ENCODE results near the gene DYTN. TPM values are rescaled to one million over a fixed set of nuclear protein-coding genes. Genes with fewer than 3 reads are reported as not detected.

DYTN gene
- polyA plus RNA-seq, 1 donor from 2014 or later: not detected

DNA sequence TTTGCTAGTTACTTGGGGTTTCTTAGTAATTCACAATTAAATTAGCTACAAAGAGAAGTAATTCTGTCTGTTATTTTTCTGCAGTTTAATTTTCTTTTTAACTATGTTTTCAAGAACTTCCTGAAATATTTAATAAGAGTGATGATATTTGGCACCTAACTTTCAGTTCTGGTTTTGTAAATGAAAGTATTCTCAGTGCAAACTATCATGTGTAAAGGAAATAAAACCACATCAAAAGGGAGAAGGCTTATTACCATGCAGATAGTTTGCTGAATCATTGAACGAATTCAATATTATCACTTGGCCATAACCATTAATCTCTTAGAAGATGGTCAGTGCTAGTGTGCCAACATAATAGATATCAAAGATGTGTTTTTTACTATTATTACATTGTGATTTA, 29.2 kb downstream of the DYTN start:
- Histone ChIP-seq H3F3A (ENCODE audit: insufficient read depth, low read length, poor library complexity, severe bottlenecking) (no peaks in the 10 kb centered on the region), H3K27me3 (ENCODE audit: insufficient read depth, low read depth, low read length) (no peaks in the 10 kb centered on the region), H3K4me3 (ENCODE audit: low read length) (no peak overlapping the region), H3K27ac (ENCODE audit: low read length) (no peak overlapping the region), H2AFZ (ENCODE audit: low read depth, low read length) (no peak overlapping the region), H3K9ac (ENCODE audit: low read length) (no peak overlapping the region), H3K36me3 (ENCODE audit: insufficient read depth, low read length) (no peaks in the 10 kb centered on the region), H4K20me1 (ENCODE audit: insufficient read depth) (no peaks in the 10 kb centered on the region), H3K9me3 (ENCODE audit: low read length) (no peaks in the 10 kb centered on the region), H3K79me2 (replicated peaks; ENCODE audit: insufficient read depth, low read length) (no peaks in the 10 kb centered on the region), H3K4me2 (ENCODE audit: low read length) (no peak overlapping the region), H3K9me2 (ENCODE audit: insufficient read depth, low read length) (no peaks in the 10 kb centered on the region)
- TF ChIP-seq RAD21 (conservative IDR thresholded peaks at IDR 0.05): no peak
- TF ChIP-seq, protein P1, sequence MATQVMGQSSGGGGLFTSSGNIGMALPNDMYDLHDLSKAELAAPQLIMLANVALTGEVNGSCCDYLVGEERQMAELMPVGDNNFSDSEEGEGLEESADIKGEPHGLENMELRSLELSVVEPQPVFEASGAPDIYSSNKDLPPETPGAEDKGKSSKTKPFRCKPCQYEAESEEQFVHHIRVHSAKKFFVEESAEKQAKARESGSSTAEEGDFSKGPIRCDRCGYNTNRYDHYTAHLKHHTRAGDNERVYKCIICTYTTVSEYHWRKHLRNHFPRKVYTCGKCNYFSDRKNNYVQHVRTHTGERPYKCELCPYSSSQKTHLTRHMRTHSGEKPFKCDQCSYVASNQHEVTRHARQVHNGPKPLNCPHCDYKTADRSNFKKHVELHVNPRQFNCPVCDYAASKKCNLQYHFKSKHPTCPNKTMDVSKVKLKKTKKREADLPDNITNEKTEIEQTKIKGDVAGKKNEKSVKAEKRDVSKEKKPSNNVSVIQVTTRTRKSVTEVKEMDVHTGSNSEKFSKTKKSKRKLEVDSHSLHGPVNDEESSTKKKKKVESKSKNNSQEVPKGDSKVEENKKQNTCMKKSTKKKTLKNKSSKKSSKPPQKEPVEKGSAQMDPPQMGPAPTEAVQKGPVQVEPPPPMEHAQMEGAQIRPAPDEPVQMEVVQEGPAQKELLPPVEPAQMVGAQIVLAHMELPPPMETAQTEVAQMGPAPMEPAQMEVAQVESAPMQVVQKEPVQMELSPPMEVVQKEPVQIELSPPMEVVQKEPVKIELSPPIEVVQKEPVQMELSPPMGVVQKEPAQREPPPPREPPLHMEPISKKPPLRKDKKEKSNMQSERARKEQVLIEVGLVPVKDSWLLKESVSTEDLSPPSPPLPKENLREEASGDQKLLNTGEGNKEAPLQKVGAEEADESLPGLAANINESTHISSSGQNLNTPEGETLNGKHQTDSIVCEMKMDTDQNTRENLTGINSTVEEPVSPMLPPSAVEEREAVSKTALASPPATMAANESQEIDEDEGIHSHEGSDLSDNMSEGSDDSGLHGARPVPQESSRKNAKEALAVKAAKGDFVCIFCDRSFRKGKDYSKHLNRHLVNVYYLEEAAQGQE (IDR thresholded peaks at IDR 0.05; ENCODE audit: borderline replicate concordance): no peak
- no peak for TF ChIP-seq EZH2 (IDR thresholded peaks at IDR 0.05; ENCODE audit: borderline replicate concordance, insufficient read depth, low read length, poor library complexity, severe bottlenecking)
- TF ChIP-seq MXI1 (conservative IDR thresholded peaks at IDR 0.05; ENCODE audit: poor library complexity, severe bottlenecking): no peak
- TF ChIP-seq POLR2AphosphoS5 (IDR thresholded peaks at IDR 0.05): no peak
- TF ChIP-seq TAF1 (IDR thresholded peaks at IDR 0.05; ENCODE audit: low read depth): no peak
- TF ChIP-seq, protein P2, sequence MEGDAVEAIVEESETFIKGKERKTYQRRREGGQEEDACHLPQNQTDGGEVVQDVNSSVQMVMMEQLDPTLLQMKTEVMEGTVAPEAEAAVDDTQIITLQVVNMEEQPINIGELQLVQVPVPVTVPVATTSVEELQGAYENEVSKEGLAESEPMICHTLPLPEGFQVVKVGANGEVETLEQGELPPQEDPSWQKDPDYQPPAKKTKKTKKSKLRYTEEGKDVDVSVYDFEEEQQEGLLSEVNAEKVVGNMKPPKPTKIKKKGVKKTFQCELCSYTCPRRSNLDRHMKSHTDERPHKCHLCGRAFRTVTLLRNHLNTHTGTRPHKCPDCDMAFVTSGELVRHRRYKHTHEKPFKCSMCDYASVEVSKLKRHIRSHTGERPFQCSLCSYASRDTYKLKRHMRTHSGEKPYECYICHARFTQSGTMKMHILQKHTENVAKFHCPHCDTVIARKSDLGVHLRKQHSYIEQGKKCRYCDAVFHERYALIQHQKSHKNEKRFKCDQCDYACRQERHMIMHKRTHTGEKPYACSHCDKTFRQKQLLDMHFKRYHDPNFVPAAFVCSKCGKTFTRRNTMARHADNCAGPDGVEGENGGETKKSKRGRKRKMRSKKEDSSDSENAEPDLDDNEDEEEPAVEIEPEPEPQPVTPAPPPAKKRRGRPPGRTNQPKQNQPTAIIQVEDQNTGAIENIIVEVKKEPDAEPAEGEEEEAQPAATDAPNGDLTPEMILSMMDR (IDR thresholded peaks at IDR 0.05; ENCODE audit: poor library complexity, severe bottlenecking): no peak
- TF ChIP-seq SMC3 (conservative IDR thresholded peaks at IDR 0.05; ENCODE audit: poor library complexity): no peak
- no peak for TF ChIP-seq EP300 (conservative IDR thresholded peaks at IDR 0.05; ENCODE audit: poor library complexity, severe bottlenecking)

DNA sequence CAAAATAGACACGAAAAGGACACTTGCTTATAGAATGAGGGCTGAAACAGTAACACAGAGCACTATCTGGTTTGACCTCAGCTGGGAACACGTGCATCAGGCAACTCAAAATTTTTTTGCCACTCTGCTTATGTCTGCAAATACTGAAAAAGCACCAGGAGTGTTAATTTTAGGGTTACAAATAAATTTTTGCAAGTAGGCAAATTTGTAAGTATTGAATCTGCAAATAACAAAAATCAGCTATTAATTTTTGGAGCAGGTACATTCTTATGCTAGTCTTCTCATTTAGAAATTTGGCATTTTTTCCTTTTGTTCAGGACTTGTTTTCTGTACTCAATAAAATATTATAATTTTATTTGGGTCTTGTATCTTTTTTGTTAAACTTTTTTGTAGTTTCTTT, 29.7 kb downstream of the DYTN start:
- Histone ChIP-seq H3K9ac (ENCODE audit: low read length) (no peak overlapping the region), H3K9me2 (ENCODE audit: insufficient read depth, low read length) (no peaks in the 10 kb centered on the region), H2AFZ (ENCODE audit: low read depth, low read length) (no peak overlapping the region), H3K36me3 (ENCODE audit: insufficient read depth, low read length) (no peaks in the 10 kb centered on the region), H3K79me2 (replicated peaks; ENCODE audit: insufficient read depth, low read length) (no peaks in the 10 kb centered on the region), H4K20me1 (ENCODE audit: insufficient read depth) (no peaks in the 10 kb centered on the region), H3K27me3 (ENCODE audit: insufficient read depth, low read depth, low read length) (no peaks in the 10 kb centered on the region), H3K27ac (ENCODE audit: low read length) (no peak overlapping the region), H3F3A (ENCODE audit: insufficient read depth, low read length, poor library complexity, severe bottlenecking) (no peaks in the 10 kb centered on the region), H3K4me3 (ENCODE audit: low read length) (no peak overlapping the region), H3K9me3 (ENCODE audit: low read length) (no peaks in the 10 kb centered on the region), H3K4me2 (ENCODE audit: low read length) (no peak overlapping the region)
- TF ChIP-seq MXI1 (conservative IDR thresholded peaks at IDR 0.05; ENCODE audit: poor library complexity, severe bottlenecking) (no peak), TAF1 (IDR thresholded peaks at IDR 0.05; ENCODE audit: low read depth) (no peak), SMC3 (conservative IDR thresholded peaks at IDR 0.05; ENCODE audit: poor library complexity) (no peak), RAD21 (conservative IDR thresholded peaks at IDR 0.05) (no peak), POLR2AphosphoS5 (IDR thresholded peaks at IDR 0.05) (no peak), EP300 (conservative IDR thresholded peaks at IDR 0.05; ENCODE audit: poor library complexity, severe bottlenecking) (no peak)
- TF ChIP-seq, protein P1 (IDR thresholded peaks at IDR 0.05; ENCODE audit: borderline replicate concordance): no peak
